Measurements from ENCODE around the gene ZBTB17. TPM values are rescaled to one million over a fixed set of nuclear protein-coding genes. Genes with fewer than 3 reads are reported as not detected.
A peak's percentile ranks its signal among the peaks of the same experiment; 100 is the strongest.

Gene ZBTB17
- total and polyA plus RNA-seq, 11 donors, result 14.5 to 29.2 (median 22.1) TPM

- peaks cover 0 to 93% (median 70%) of the 10 kb centered on the region in 12 donors for H3K4me1 ChIP-seq
- 77 to 88% (median 82%) methylated on average over 22 to 27 of the region's 27 CpGs for WGBS, 4 donors
- no peak overlapping the region for H3K4me3 ChIP-seq
- ATAC-seq, result no peak
- peak in 1 of 5 donors; percentile 60 for DNase-seq
- intact Hi-C loops (cut with DNase I), result no loop called here
- H3K27me3 ChIP-seq, result no peaks in the 10 kb centered on the region
- H3K36me3 ChIP-seq, result peaks cover 0 to 9% (median 7%) of the 10 kb centered on the region in 9 donors
- no peak for TF ChIP-seq POLR2A (IDR thresholded peaks at IDR 0.05)
- TF ChIP-seq, protein P1, sequence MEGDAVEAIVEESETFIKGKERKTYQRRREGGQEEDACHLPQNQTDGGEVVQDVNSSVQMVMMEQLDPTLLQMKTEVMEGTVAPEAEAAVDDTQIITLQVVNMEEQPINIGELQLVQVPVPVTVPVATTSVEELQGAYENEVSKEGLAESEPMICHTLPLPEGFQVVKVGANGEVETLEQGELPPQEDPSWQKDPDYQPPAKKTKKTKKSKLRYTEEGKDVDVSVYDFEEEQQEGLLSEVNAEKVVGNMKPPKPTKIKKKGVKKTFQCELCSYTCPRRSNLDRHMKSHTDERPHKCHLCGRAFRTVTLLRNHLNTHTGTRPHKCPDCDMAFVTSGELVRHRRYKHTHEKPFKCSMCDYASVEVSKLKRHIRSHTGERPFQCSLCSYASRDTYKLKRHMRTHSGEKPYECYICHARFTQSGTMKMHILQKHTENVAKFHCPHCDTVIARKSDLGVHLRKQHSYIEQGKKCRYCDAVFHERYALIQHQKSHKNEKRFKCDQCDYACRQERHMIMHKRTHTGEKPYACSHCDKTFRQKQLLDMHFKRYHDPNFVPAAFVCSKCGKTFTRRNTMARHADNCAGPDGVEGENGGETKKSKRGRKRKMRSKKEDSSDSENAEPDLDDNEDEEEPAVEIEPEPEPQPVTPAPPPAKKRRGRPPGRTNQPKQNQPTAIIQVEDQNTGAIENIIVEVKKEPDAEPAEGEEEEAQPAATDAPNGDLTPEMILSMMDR (IDR thresholded peaks at IDR 0.05), result no peak
- H3K9me3 ChIP-seq, result no peaks in the 10 kb centered on the region
- peak overlapping the region in 2 of 12 donors; percentile 50 to 93 for H3K27ac ChIP-seq
These were observed 23.3 kb downstream of the ZBTB17 start for GRCh38 chr1:15952317-15953258.

DNA sequence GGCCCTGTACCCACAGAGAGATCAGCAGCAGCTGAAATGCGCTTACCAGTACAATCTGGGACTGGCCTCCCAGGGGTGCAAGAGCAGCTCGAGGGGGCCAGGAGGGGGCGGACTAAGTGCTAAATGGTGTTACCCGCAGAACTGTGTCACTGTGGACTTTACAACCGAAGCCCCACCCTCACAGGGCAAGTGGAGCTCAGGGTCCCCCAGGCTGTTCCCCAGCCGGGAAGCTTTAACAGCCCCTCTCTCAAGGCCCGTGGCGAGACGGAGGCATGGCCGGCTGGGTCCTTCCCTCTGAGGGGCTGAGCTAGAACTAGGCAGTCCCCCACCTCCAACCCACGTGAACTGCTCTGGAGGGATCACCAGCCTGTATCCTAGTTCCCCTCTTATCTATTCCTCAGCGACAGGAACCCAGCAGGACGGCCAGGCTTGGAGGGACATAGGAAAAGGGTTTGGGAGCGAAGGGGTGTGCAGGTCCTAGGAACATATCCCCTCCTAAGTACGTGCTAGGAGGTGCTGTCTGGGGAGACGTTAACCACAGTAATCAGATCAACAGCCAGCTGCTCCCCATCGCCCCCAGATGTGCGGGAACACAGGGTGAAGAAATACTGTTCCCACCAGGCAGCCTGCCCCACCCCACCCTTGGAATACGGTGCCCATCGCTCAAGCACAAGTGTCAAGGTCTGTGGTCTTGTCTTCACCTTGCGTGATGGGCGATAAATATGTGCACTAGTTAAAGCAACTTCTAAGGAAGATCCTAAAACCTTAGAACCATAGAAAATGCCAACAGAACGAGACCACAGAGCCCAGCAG is 24.4 kb downstream of the ZBTB17 start:
- peaks cover 0 to 87% (median 67%) of the 10 kb centered on the region in 12 donors for H3K4me1 ChIP-seq
- ATAC-seq, result no peak
- TF ChIP-seq POLR2A (IDR thresholded peaks at IDR 0.05), result no peak
- TF ChIP-seq, protein P1 (IDR thresholded peaks at IDR 0.05), result peak in 1 of 12 donors; percentile 6
- intact Hi-C loops (cut with DNase I), result no loop called here
- H3K27me3 ChIP-seq, result no peaks in the 10 kb centered on the region
- WGBS, 4 donors, result 69 to 83% (median 75%) methylated on average over 21 to 23 of the region's 23 CpGs
- DNase-seq, result peak in 1 of 5 donors; percentile 48
- no peaks in the 10 kb centered on the region for H3K9me3 ChIP-seq
- no peak overlapping the region for H3K4me3 ChIP-seq
- peak overlapping the region in 7 of 12 donors; percentile 79 to 96 (median 90) for H3K27ac ChIP-seq
- H3K36me3 ChIP-seq, result peaks cover 0 to 19% (median 15%) of the 10 kb centered on the region in 9 donors

DNA sequence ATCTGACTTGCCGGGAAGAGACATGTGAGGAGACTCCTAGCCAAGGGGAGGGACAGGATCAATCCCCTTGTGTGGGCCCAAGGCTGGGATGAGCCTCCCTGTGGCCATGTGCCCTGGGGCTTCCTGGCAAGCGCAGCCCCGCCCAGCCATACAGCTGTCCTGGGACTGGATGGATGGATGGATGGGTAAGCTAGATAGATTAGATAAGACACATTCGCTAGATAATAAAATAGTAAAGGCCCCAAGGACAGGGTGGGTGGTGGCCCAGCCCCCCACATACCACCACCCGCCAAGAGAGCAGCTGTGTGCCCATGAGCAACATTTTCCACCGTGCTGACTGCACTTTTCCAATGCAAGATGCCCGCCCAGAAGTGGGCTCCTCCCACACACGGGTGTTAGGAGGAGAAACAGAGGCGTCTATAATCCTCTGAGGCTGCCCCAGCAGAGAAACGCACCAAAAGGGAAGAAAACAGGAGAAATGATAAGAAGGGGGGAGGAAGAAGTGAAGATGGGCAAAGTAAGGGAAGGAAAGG is 25.1 kb downstream of the ZBTB17 start:
- TF ChIP-seq, protein P1 (IDR thresholded peaks at IDR 0.05), result no peak
- no peak for TF ChIP-seq POLR2A (IDR thresholded peaks at IDR 0.05)
- Histone ChIP-seq H3K9me3 (no peaks in the 10 kb centered on the region), H3K27me3 (no peaks in the 10 kb centered on the region), H3K36me3 (peaks cover 0 to 26% (median 23%) of the 10 kb centered on the region in 9 donors), H3K27ac (peak overlapping the region; percentile 2 to 96 (median 88)), H3K4me1 (peaks cover 0 to 79% (median 64%) of the 10 kb centered on the region in 12 donors), H3K4me3 (no peak overlapping the region)
- intact Hi-C loops (cut with DNase I), result no loop called here
- 56 to 71% (median 66%) methylated on average over 8 to 10 of the region's 10 CpGs for WGBS, 4 donors
- DNase-seq (peak in 2 of 5 donors; percentile 62 to 69), ATAC-seq (no peak)

Data from heart left ventricle (tissue), 16 donors.